Effector CD4-positive, alpha-beta T cell (primary cell): ENCODE data around the gene ATP5PD.
"Not testable (repeated sequence)": the region's sequence is repeated elsewhere in the genome, so short reads cannot be mapped to it uniquely, and the experiment has no call there.

Experiments used
- DNase-seq: peaks from one replicate; pipeline ENCODE4 v3.0.0-alpha.2; 2020

Gene ATP5PD

GRCh38 chr17:75013092-75013559 lies 33.6 kb downstream of the ATP5PD start:
- no peak for DNase-seq

- DNase-seq: peak; percentile 67
Measured at GRCh38 chr17:75012346-75013091, 34.2 kb downstream of the ATP5PD start, which contains the start of gene MRPL58. Gene MRPL58, plus strand, starts transcription at chr17:75012670. Its CDS starts 17 bp downstream, at chr17:75012687.

- DNase-seq: no peak
Measured at GRCh38 chr17:75012096-75012345, 34.7 kb downstream of the ATP5PD start.

- no peak for DNase-seq
Measured at GRCh38 chr17:75011401-75012095, 35.2 kb downstream of the ATP5PD start.

GRCh38 chr17:75010683-75011400 lies 35.9 kb downstream of the ATP5PD start:
- DNase-seq: no peak

- DNase-seq: no peak
Measured at GRCh38 chr17:75009139-75009724, 37.5 kb downstream of the ATP5PD start.

GRCh38 chr17:75008373-75008772 lies 38.4 kb downstream of the ATP5PD start:
- no peak for DNase-seq

GRCh38 chr17:75006653-75007052 lies 40.1 kb downstream of the ATP5PD start:
- DNase-seq: no peak

- not testable (repeated sequence) for DNase-seq
Measured at GRCh38 chr17:75006084-75006483, 40.7 kb downstream of the ATP5PD start.

- DNase-seq: no peak
Measured at GRCh38 chr17:75005291-75005690, 41.5 kb downstream of the ATP5PD start.

GRCh38 chr17:75004371-75004770 lies 42.4 kb downstream of the ATP5PD start:
- no peak for DNase-seq

GRCh38 chr17:75003957-75004355 lies 42.8 kb downstream of the ATP5PD start:
- no peak for DNase-seq

GRCh38 chr17:75003070-75003956 lies 43.5 kb downstream of the ATP5PD start:
- DNase-seq: no peak

GRCh38 chr17:75001915-75002843 lies 44.6 kb downstream of the ATP5PD start:
- no peak for DNase-seq

- no peak for DNase-seq
Measured at GRCh38 chr17:74999523-74999922, 47.2 kb downstream of the ATP5PD start.

GRCh38 chr17:74998783-74999182 lies 48.0 kb downstream of the ATP5PD start:
- DNase-seq: no peak

GRCh38 chr17:74995847-74996246 lies 50.9 kb downstream of the ATP5PD start:
- no peak for DNase-seq

- DNase-seq: no peak
Measured at GRCh38 chr17:74994440-74994839, 52.3 kb downstream of the ATP5PD start.

- DNase-seq: no peak
Measured at GRCh38 chr17:74992223-74992622, 54.5 kb downstream of the ATP5PD start.

- DNase-seq: no peak
Measured at GRCh38 chr17:74990581-74991105, 56.1 kb downstream of the ATP5PD start.
